NCI-H146 treated with DMSO at 0.1 percent for 48 hours (cell line): ENCODE data around the gene PACSIN1.
"Not testable (repeated sequence)": the region's sequence is repeated elsewhere in the genome, so short reads cannot be mapped to it uniquely, and the experiment has no call there.

Source experiments
- DNase-seq: peaks from one replicate; lab custom pipeline; 2025; ENCODE audit not compliant: unreplicated experiment; lab: John Stamatoyannopoulos, UW

Gene PACSIN1

GRCh38 chr6:34457742-34458735, 7.8 kb upstream of the PACSIN1 start:
- DNase-seq = no peak

- peak; percentile 34 for DNase-seq
Observed at GRCh38 chr6:34459899-34460593, 5.8 kb upstream of the PACSIN1 start.

GRCh38 chr6:34460796-34461507, 4.9 kb upstream of the PACSIN1 start:
- DNase-seq = no peak

- DNase-seq = no peak
Observed at GRCh38 chr6:34462010-34462409, 3.9 kb upstream of the PACSIN1 start.

- DNase-seq = peak; percentile 59
Observed at GRCh38 chr6:34462551-34462971, 3.3 kb upstream of the PACSIN1 start.

- no peak for DNase-seq
Observed at GRCh38 chr6:34463299-34463698, 2.6 kb upstream of the PACSIN1 start.

- no peak for DNase-seq
Observed at GRCh38 chr6:34463849-34464248, 2.0 kb upstream of the PACSIN1 start.

- DNase-seq = no peak
Observed at GRCh38 chr6:34466242-34467185, 638 bp downstream of the PACSIN1 start.

- DNase-seq = no peak
Observed at GRCh38 chr6:34468378-34468892, 2.6 kb downstream of the PACSIN1 start.

- DNase-seq = no peak
Observed at GRCh38 chr6:34469499-34469898, 3.6 kb downstream of the PACSIN1 start.

- DNase-seq = no peak
Observed at GRCh38 chr6:34472425-34472824, 6.5 kb downstream of the PACSIN1 start.

- DNase-seq = no peak
Observed at GRCh38 chr6:34473967-34474366, 8.1 kb downstream of the PACSIN1 start.

- DNase-seq = no peak
Observed at GRCh38 chr6:34474754-34475153, 8.9 kb downstream of the PACSIN1 start.

GRCh38 chr6:34475238-34475682, 9.4 kb downstream of the PACSIN1 start:
- no peak for DNase-seq

GRCh38 chr6:34475767-34476328, 10.0 kb downstream of the PACSIN1 start:
- DNase-seq = no peak

GRCh38 chr6:34476447-34476846, 10.6 kb downstream of the PACSIN1 start:
- no peak for DNase-seq

- DNase-seq = no peak
Observed at GRCh38 chr6:34476921-34477320, 11.0 kb downstream of the PACSIN1 start.

- no peak for DNase-seq
Observed at GRCh38 chr6:34478796-34479195, 12.9 kb downstream of the PACSIN1 start.

- DNase-seq = not testable (repeated sequence)
Observed at GRCh38 chr6:34483781-34484180, 17.9 kb downstream of the PACSIN1 start.

- no peak for DNase-seq
Observed at GRCh38 chr6:34484391-34484790, 18.5 kb downstream of the PACSIN1 start.
